ENCODE data around the gene PRDX5. TPM values are rescaled to one million over a fixed set of nuclear protein-coding genes. Genes with fewer than 3 reads are reported as not detected.

Gene PRDX5
- polyA plus RNA-seq, result 100 to 1,000 TPM; 319 to 558 (median 418) TPM

DNA sequence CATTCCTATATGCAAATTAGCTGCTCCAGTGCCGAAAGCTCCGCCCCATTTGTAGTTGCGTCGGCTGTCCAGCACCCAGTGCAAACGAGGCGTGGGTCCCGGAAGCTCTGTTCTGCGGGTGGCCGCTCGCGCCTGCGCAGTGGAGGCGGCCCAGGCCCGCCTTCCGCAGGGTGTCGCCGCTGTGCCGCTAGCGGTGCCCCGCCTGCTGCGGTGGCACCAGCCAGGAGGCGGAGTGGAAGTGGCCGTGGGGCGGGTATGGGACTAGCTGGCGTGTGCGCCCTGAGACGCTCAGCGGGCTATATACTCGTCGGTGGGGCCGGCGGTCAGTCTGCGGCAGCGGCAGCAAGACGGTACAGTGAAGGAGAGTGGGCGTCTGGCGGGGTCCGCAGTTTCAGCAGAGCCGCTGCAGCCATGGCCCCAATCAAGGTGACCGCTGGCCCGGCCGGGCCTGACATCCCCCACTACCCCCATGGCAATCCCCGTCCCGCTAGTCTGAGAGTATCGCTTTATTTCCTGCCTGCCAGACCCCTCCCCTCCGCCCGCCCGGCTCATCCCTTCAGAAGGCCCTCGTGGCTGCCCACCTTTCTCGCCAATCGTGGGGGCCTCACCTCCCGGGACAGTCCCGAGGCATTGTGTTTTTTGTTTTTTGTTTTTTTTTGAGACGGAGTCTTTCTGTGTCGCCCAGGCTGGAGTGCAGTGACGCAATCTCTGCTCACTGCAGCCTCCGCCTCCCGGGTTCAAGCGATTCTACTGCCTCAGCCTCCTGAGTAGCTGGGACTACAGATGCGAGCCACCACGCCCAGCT, at the start of gene PRDX5:
Gene PRDX5, plus strand, starts transcription at position 161 of the 805 bp plus-strand sequence. Its CDS starts 95 bp downstream, at position 256.
- Mint-ChIP-seq H3K27me3 (ENCODE audit: low read depth in 3 of 3) (peaks cover 9 to 19% (median 14%) of the 10 kb centered on the region in 3 donors), H3K4me1 (peaks cover 41 to 49% of the 10 kb centered on the region in 2 donors), H3K27ac (peak within 1 kb of the TSS; percentile 98 to 100 (median 100)), H3K36me3 (peaks cover 0 to 15% (median 3%) of the 10 kb centered on the region in 3 donors), H3K9me3 (no peaks in the 10 kb centered on the region), H3K4me3 (peak within 1 kb of the TSS; percentile 86 to 99 (median 93))
- DNase-seq, result peak; percentile 98 to 99 (median 98)

DNA sequence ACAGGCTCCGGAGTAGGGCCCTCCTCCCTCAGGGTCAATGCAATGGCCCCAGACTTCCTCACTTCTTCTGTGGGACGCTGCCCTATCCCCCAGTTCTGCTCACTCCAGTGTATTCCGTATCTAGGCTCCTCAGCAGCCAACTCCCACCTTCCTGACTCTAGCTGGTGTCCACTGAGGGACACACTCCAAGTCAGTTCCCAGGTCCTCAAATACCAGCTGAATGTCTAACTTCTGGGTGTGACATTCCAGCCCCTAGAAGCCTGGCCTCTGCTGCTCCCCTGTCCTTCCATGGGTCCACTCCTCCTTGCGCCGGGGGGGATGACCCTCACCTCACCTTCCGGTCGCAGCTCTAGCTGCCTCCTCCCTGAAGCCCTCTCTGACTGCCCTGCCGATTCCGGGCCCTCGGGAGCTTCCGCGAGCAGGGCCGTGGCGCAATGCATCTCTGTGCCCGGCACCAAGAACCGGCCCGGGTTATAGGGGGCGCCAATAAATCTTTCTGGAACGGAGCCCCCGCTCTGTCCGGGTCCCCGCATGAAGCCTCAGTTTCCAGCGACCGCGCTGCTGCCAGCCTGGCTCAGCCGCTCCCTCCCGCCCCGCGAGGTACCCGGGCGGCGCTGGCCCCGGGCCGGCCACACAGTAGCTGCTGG, 48.9 kb upstream of the PRDX5 start:
- peaks cover 33 to 35% of the 10 kb centered on the region in 2 donors for H3K4me1 Mint-ChIP-seq

DNA sequence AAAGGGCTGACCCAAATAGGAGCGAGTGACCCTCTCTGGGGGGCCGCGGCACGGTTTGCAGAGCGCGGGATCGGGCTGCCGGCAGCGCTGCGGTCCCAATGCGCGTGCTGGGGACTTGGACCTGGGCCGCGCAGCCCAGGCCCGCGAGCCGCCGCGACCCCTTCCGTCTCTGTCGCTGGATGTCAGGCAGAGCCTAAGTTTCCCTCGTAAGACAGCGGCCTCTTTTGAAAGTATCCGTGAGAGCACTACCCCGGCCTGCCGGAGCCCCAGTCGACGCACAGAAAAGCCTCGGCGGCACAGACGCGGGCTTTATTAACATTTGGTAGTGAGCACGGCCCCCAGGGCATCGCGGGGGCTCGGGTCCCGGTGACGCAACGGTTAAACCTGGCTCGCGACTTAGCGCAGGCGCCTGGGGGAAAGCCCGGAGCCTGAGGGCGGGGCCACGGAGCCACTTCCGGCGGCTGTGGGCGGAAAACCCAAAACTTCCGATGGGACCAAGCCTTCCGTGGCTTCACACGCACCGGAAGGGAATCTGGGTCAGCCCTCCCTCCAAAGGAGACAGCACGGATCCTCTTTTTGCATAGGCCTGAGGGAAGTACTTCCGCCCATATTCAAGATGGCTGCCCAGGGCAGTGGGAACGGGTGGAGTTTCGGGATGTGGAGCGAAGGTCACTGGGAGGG, 48.2 kb upstream of the PRDX5 start:
- Mint-ChIP-seq H3K27me3 (ENCODE audit: low read depth in 3 of 3) (peaks cover 18 to 32% (median 22%) of the 10 kb centered on the region in 3 donors), H3K4me3 (peak overlapping the region; percentile 91 to 99 (median 93)), H3K36me3 (no peaks in the 10 kb centered on the region), H3K27ac (peak overlapping the region; percentile 91 to 100 (median 99)), H3K4me1 (peaks cover 33 to 35% of the 10 kb centered on the region in 2 donors), H3K9me3 (no peaks in the 10 kb centered on the region)
- peak; percentile 96 to 97 (median 97) for DNase-seq

More for the DNA sequence above, 48.9 kb upstream of the PRDX5 start:
- Mint-ChIP-seq H3K27ac (peak overlapping the region; percentile 91 to 100 (median 98)), H3K36me3 (no peaks in the 10 kb centered on the region), H3K27me3 (ENCODE audit: low read depth in 3 of 3) (peaks cover 18 to 32% (median 22%) of the 10 kb centered on the region in 3 donors), H3K4me3 (peak overlapping the region; percentile 91 to 99 (median 93)), H3K9me3 (no peaks in the 10 kb centered on the region)
- peak in 2 of 3 donors; percentile 47 to 54 for DNase-seq

DNA sequence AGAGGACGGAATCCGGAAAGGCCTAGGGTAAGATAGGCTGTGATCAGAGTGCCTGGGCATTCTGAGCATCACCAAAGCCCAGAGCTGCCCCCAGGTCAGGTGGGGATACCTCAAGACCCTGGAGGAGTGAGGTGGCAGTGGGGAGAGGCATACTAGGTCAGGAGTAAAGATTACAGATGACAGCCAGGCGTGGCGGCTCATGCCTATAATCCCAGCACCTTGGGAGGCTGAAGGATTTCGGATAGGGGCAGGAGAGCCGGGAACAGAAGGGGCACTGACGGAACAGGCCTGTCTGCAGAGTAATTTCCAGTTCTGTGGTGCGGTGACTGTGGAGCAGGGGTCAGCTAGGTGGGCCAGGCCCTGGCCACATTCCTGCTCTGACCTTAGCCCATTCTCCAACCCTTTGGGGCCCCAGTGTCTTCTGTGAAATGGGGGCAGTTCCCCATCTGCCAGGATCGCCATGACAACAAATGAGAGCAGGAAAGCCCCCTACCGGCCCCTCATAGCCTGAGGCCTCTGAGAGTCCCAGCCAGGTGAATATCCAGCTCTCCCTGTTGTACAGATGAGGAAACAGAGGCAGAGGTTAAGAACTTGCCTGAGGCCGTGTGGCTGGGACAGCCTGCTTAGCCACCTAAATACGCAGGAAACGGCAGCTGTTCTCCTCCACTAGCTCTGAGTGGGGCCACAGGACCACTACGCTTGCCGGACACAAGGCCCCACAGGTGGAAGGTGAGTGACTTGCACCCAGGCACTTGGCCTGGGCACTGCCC, 42.7 kb upstream of the PRDX5 start:
- Mint-ChIP-seq H3K4me1 (peaks cover 13% of the 10 kb centered on the region in 2 donors), H3K4me3 (no peak overlapping the region), H3K9me3 (no peaks in the 10 kb centered on the region), H3K36me3 (peaks cover 0 to 5% (median 0%) of the 10 kb centered on the region in 3 donors), H3K27ac (no peak overlapping the region), H3K27me3 (ENCODE audit: low read depth in 3 of 3) (peaks cover 13 to 15% (median 15%) of the 10 kb centered on the region in 3 donors)
- no peak for DNase-seq

DNA sequence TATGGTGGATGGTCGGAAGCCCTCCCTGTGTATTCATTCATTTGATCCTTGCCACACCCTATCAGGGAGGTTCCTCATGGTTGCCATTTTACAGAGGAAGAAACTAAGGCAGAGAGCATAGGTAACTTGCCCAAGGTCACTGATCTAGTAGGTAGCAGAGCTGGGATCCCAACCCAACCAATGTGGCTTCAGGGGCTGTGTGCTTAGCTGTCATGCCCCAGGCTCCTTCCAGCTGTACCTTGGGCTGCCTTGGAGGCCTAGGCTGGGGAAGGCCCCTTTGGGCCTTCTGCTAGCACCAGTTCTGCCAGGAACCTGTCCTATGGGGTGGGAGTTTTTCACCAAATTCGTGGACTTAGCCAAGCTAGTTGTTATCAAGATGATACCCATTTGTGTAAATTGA, 42.1 kb upstream of the PRDX5 start:
- peaks cover 7 to 9% of the 10 kb centered on the region in 2 donors for H3K4me1 Mint-ChIP-seq
- H3K4me3 Mint-ChIP-seq, result no peak overlapping the region
- peaks cover 7 to 10% (median 8%) of the 10 kb centered on the region in 3 donors for H3K27me3 Mint-ChIP-seq (ENCODE audit: low read depth in 3 of 3)
- H3K27ac Mint-ChIP-seq, result no peak overlapping the region
- H3K9me3 Mint-ChIP-seq, result no peaks in the 10 kb centered on the region
- no peak for DNase-seq
- H3K36me3 Mint-ChIP-seq, result peaks cover 0 to 5% (median 0%) of the 10 kb centered on the region in 3 donors

DNA sequence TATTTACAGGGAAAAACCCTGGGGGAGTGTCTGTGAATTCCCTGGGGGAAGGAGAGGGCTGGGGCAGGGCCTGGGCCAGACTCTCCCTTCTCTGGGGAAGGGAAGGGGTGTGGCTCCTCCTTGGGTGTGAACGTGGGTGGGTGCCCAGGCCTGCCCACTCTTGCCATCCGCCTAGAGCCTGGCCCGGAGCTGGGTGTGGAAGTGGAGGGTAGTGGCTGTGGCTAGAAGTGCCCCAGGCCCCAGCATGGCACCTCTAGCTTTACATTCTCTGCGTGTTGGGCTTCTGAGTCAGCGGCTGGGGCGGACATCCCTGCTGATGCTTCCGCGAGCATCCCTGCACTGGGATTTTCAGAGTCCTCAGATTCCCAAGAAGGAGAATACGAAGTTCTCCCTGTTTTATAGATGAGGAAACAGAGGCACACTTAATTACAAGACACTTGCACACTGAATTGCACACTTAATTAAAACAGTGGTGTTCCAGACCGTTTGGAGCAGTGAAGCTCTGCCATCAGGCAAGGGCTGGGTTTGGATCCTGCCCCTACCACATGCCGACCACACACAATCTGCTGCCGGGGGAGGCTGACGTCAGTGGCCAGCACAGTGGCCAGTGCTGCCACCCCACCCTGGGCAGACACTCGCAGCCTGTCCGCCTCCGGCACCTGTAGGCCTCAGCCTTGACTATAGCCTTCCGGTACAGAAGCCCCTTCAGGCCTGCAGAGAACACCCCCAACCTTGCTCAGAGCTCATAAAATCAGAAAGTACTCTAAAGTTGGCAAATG, 41.1 kb upstream of the PRDX5 start:
- DNase-seq, result no peak
- peaks cover 1 to 2% (median 2%) of the 10 kb centered on the region in 3 donors for H3K27me3 Mint-ChIP-seq (ENCODE audit: low read depth in 3 of 3)
- peaks cover 3 to 6% of the 10 kb centered on the region in 2 donors for H3K4me1 Mint-ChIP-seq
- H3K4me3 Mint-ChIP-seq, result no peak overlapping the region
- peaks cover 0 to 8% (median 5%) of the 10 kb centered on the region in 3 donors for H3K36me3 Mint-ChIP-seq
- no peak overlapping the region for H3K27ac Mint-ChIP-seq
- no peaks in the 10 kb centered on the region for H3K9me3 Mint-ChIP-seq

DNA sequence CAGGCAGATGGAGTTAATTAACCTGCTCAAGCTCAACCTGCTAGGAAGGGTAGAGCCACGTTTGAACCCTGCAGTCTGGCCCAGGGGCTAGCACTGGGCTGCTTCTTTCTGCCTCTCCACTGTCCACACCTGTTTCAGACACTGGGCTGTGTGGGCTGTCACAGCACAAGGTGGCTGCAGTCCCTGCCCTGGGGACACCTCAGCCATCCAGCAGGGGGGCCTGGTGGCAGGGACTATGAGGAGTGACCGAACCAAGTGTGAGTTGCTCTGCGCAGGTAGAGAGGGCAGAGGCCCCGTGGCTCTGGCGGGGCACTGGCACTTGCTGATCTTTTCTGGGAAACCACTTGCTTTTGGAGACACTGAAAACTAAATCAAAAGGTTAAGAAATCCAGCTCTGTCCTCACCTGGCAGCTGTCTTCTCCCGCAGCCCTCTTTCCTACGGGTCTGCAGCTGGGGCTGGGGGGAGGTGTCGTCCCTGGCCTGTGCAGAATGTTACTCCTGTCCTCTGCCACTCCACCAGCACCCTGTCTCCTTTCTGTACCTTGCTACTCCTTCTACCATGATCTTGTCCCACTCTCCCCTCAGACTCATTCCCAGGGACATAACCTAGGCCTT, 39.2 kb upstream of the PRDX5 start:
- Mint-ChIP-seq H3K36me3 (peaks cover 0 to 8% (median 5%) of the 10 kb centered on the region in 3 donors), H3K9me3 (no peaks in the 10 kb centered on the region), H3K4me1 (peaks cover 0 to 4% of the 10 kb centered on the region in 2 donors), H3K4me3 (no peak overlapping the region), H3K27me3 (ENCODE audit: low read depth in 3 of 3) (peaks cover 0 to 2% (median 1%) of the 10 kb centered on the region in 3 donors), H3K27ac (peak overlapping the region in 2 of 6 donors; percentile 19 to 55)
- no peak for DNase-seq

DNA sequence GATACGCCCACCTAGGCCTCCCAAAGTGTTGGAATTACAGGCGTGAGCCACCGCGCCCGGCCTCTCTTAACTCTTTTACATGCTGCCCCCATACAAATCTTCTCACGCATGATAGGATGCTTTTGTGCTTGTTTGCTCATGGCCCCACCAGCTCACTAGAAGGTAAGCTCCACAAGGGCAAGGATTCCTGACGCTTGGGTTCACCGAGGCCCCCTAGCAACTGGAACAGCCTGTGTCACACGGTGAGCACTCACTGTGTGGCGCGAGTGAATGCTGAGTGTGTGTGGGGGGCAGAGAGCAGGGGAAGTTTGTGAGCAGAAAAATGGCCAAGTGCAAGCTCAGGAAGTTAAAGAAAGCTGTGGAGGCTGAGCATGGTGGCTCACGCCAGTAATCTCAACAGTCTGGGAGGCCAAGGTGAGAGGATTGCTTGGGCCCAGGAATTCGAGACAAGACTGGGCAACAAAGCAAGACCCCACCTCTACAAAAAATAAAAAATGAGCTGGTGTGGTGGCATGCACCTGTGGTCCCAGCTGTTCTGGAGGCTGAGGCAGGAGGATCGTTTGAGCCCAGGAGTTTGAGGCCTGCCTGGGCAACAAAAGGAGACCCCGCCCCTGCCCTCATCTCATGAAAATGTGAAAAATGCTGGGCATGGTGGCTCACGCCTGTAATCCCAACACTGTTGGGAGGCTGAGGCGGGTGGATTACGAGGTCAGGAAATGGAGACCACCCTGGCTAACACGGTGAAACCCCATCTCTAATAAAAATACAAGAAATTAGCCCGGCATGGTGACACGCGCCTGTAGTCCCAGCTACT, 35.8 kb upstream of the PRDX5 start:
- DNase-seq, result no peak

DNA sequence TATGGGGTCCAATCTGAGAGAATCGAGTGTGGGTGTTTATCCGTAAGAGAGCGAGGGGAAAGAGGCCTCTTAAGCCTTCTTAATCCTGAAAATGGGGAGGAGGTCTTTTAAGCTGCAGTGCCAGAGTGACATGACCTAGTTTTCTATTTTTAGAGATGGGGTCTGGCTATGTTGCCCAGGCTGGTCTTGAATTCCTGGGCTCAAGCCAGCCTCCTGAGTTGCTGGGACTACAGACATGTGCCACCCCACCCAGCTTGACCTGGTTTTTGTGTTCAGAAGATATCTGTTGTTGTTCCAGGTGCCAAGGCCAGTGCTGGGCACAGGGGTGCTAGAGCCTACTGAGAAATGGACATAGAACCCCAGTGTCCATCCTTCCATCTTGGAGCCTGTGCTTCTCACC, 34.8 kb upstream of the PRDX5 start:
- DNase-seq, result no peak
- Mint-ChIP-seq H3K4me3 (peak overlapping the region; percentile 48 to 90 (median 53)), H3K27me3 (ENCODE audit: low read depth in 3 of 3) (peaks cover 2 to 9% (median 8%) of the 10 kb centered on the region in 3 donors), H3K4me1 (peaks cover 8 to 12% of the 10 kb centered on the region in 2 donors), H3K9me3 (no peaks in the 10 kb centered on the region), H3K36me3 (peaks cover 0 to 8% (median 5%) of the 10 kb centered on the region in 3 donors), H3K27ac (peak overlapping the region in 5 of 6 donors; percentile 55 to 99 (median 89))

More for the DNA sequence above, 35.8 kb upstream of the PRDX5 start:
- H3K4me3 Mint-ChIP-seq, result peak overlapping the region in 1 of 5 donors; percentile 51
- H3K36me3 Mint-ChIP-seq, result peaks cover 0 to 8% (median 5%) of the 10 kb centered on the region in 3 donors
- peak overlapping the region in 1 of 6 donors; percentile 58 for H3K27ac Mint-ChIP-seq
- no peaks in the 10 kb centered on the region for H3K9me3 Mint-ChIP-seq
- peaks cover 2 to 9% (median 8%) of the 10 kb centered on the region in 3 donors for H3K27me3 Mint-ChIP-seq (ENCODE audit: low read depth in 3 of 3)
- H3K4me1 Mint-ChIP-seq, result peaks cover 8 to 12% of the 10 kb centered on the region in 2 donors

DNA sequence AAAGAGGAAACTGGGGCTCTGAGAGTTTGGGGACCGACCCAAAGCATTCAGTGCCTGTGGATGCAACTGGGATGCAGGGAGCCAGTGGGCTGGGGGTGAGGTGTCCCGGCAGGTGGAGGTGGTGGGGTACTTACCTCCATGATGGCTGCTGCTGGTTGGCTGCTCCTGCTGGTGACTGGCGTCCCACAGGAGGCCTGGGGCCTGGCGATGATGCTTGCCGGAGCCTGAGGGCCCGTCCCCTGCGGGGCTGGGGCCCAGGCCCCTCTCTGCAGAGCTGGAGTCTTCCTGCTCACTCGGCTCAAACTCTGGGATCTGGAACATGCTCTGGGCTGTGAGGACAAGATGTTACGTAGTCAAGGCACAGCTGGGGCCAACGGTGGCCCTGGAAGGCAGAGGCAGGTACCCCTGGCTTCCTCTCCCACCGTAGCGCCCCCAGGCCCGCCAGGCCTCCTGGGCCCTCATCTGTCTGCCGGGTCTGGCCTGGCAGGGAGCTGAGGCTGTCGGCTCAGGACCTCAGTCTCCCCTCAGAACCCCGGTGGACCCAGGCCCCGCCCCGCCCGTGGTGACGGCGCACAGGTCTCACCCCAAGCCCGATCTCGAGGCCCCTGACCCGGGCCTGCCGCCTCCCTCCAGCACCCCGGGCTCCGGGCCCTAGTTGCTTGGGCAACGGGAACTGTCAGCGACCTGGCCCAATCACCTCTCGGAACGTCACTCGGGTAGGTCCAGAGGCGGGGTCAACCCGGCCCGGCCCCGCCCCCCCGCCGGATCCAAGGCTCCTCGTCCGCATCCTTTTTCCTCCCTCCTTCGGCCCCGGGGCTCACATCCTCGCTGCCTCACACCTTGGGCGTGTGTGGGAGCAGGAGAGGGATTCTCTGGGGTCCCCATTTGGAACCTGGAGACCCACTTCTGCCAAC, 33.6 kb upstream of the PRDX5 start, which contains the start of gene BAD:
Gene BAD, minus strand, starts transcription at position 618 of the 914 bp plus-strand sequence. Its CDS starts 297 bp downstream, at position 321.
- Mint-ChIP-seq H3K4me3 (peak within 1 kb of the TSS; percentile 85 to 91 (median 90)), H3K4me1 (peaks cover 8 to 12% of the 10 kb centered on the region in 2 donors), H3K9me3 (no peaks in the 10 kb centered on the region), H3K27ac (peak within 1 kb of the TSS; percentile 91 to 99 (median 97)), H3K36me3 (peaks cover 0 to 5% (median 3%) of the 10 kb centered on the region in 3 donors), H3K27me3 (ENCODE audit: low read depth in 3 of 3) (peaks cover 2 to 9% (median 8%) of the 10 kb centered on the region in 3 donors)
- peak; percentile 89 to 91 (median 91) for DNase-seq
